ENCODE measurements around the gene ISOC1.

The ISOC1 gene

GRCh38 chr5:129110742-129111141 lies 16.2 kb downstream of the ISOC1 start:
- no CpG with 5 or more reads among the region's 3 CpGs for WGBS (ENCODE audit: insufficient coverage, insufficient read length)
- no peak for DNase-seq (ENCODE audit: low read depth, low spot score)
- no peaks in the 10 kb centered on the region for H3K9me3 ChIP-seq (ENCODE audit: control insufficient read depth, insufficient read depth, low read length)
- no peaks in the 10 kb centered on the region; the same call in 1 of the 2 replicates for H3K36me3 ChIP-seq (ENCODE audit: control insufficient read depth, insufficient read depth, low read length)
- H3K27me3 ChIP-seq (ENCODE audit: control insufficient read depth, insufficient read depth, low read length), result no peaks in the 10 kb centered on the region
- no peak overlapping the region for H3K27ac ChIP-seq (ENCODE audit: low read length)
- H3K4me3 ChIP-seq (ENCODE audit: low read length), result no peak overlapping the region
- no peaks in the 10 kb centered on the region for H3K4me1 ChIP-seq (ENCODE audit: control insufficient read depth, insufficient read depth, low read length)

GRCh38 chr5:129111351-129111750 lies 16.8 kb downstream of the ISOC1 start:
- H3K36me3 ChIP-seq (ENCODE audit: control insufficient read depth, insufficient read depth, low read length), result no peaks in the 10 kb centered on the region; the same call in 1 of the 2 replicates
- no peak overlapping the region for H3K27ac ChIP-seq (ENCODE audit: low read length)
- DNase-seq (ENCODE audit: low read depth, low spot score), result no peak
- WGBS (ENCODE audit: insufficient coverage, insufficient read length), result no CpG with 5 or more reads among the region's 2 CpGs
- no peak overlapping the region for H3K4me3 ChIP-seq (ENCODE audit: low read length)
- no peaks in the 10 kb centered on the region for H3K27me3 ChIP-seq (ENCODE audit: control insufficient read depth, insufficient read depth, low read length)
- H3K9me3 ChIP-seq (ENCODE audit: control insufficient read depth, insufficient read depth, low read length), result no peaks in the 10 kb centered on the region
- no peaks in the 10 kb centered on the region for H3K4me1 ChIP-seq (ENCODE audit: control insufficient read depth, insufficient read depth, low read length)

- H3K36me3 ChIP-seq (ENCODE audit: control insufficient read depth, insufficient read depth, low read length), result no peaks in the 10 kb centered on the region
- no peaks in the 10 kb centered on the region for H3K4me1 ChIP-seq (ENCODE audit: control insufficient read depth, insufficient read depth, low read length)
- H3K27ac ChIP-seq (ENCODE audit: low read length), result no peak overlapping the region
- DNase-seq (ENCODE audit: low read depth, low spot score), result no peak
- no CpG with 5 or more reads among the region's 3 CpGs for WGBS (ENCODE audit: insufficient coverage, insufficient read length)
- H3K4me3 ChIP-seq (ENCODE audit: low read length), result no peak overlapping the region
- H3K9me3 ChIP-seq (ENCODE audit: control insufficient read depth, insufficient read depth, low read length), result no peaks in the 10 kb centered on the region
- no peaks in the 10 kb centered on the region for H3K27me3 ChIP-seq (ENCODE audit: control insufficient read depth, insufficient read depth, low read length)
Measured at GRCh38 chr5:129112295-129112694, 17.7 kb downstream of the ISOC1 start.

GRCh38 chr5:129113867-129114266 lies 19.3 kb downstream of the ISOC1 start:
- H3K27me3 ChIP-seq (ENCODE audit: control insufficient read depth, insufficient read depth, low read length), result no peaks in the 10 kb centered on the region
- H3K4me3 ChIP-seq (ENCODE audit: low read length), result no peak overlapping the region
- no peak overlapping the region for H3K27ac ChIP-seq (ENCODE audit: low read length)
- H3K4me1 ChIP-seq (ENCODE audit: control insufficient read depth, insufficient read depth, low read length), result no peaks in the 10 kb centered on the region
- H3K36me3 ChIP-seq (ENCODE audit: control insufficient read depth, insufficient read depth, low read length), result no peaks in the 10 kb centered on the region
- no peaks in the 10 kb centered on the region for H3K9me3 ChIP-seq (ENCODE audit: control insufficient read depth, insufficient read depth, low read length)
- no CpG with 5 or more reads among the region's 2 CpGs for WGBS (ENCODE audit: insufficient coverage, insufficient read length)
- no peak for DNase-seq (ENCODE audit: low read depth, low spot score)

GRCh38 chr5:129114539-129115193 lies 20.1 kb downstream of the ISOC1 start:
- WGBS (ENCODE audit: insufficient coverage, insufficient read length), result no CpG with 5 or more reads among the region's 10 CpGs

GRCh38 chr5:129115680-129116079 lies 21.1 kb downstream of the ISOC1 start:
- Histone ChIP-seq H3K27me3 (ENCODE audit: control insufficient read depth, insufficient read depth, low read length) (no peaks in the 10 kb centered on the region), H3K36me3 (ENCODE audit: control insufficient read depth, insufficient read depth, low read length) (no peaks in the 10 kb centered on the region), H3K27ac (ENCODE audit: low read length) (no peak overlapping the region), H3K9me3 (ENCODE audit: control insufficient read depth, insufficient read depth, low read length) (no peaks in the 10 kb centered on the region), H3K4me3 (ENCODE audit: low read length) (no peak overlapping the region), H3K4me1 (ENCODE audit: control insufficient read depth, insufficient read depth, low read length) (no peaks in the 10 kb centered on the region)
- WGBS (ENCODE audit: insufficient coverage, insufficient read length), result no CpG with 5 or more reads among the region's 2 CpGs
- no peak for DNase-seq (ENCODE audit: low read depth, low spot score)

More at GRCh38 chr5:129114539-129115193, 20.1 kb downstream of the ISOC1 start:
- Histone ChIP-seq H3K27me3 (ENCODE audit: control insufficient read depth, insufficient read depth, low read length) (no peaks in the 10 kb centered on the region), H3K36me3 (ENCODE audit: control insufficient read depth, insufficient read depth, low read length) (no peaks in the 10 kb centered on the region), H3K4me1 (ENCODE audit: control insufficient read depth, insufficient read depth, low read length) (no peaks in the 10 kb centered on the region), H3K4me3 (ENCODE audit: low read length) (no peak overlapping the region), H3K27ac (ENCODE audit: low read length) (no peak overlapping the region), H3K9me3 (ENCODE audit: control insufficient read depth, insufficient read depth, low read length) (no peaks in the 10 kb centered on the region)
- DNase-seq (ENCODE audit: low read depth, low spot score), result no peak

GRCh38 chr5:129116797-129117196 lies 22.2 kb downstream of the ISOC1 start:
- no peaks in the 10 kb centered on the region for H3K27me3 ChIP-seq (ENCODE audit: control insufficient read depth, insufficient read depth, low read length)
- no peaks in the 10 kb centered on the region for H3K4me1 ChIP-seq (ENCODE audit: control insufficient read depth, insufficient read depth, low read length)
- DNase-seq (ENCODE audit: low read depth, low spot score), result no peak
- H3K4me3 ChIP-seq (ENCODE audit: low read length), result no peak overlapping the region
- no CpG with 5 or more reads among the region's 3 CpGs for WGBS (ENCODE audit: insufficient coverage, insufficient read length)
- no peak overlapping the region for H3K27ac ChIP-seq (ENCODE audit: low read length)
- H3K36me3 ChIP-seq (ENCODE audit: control insufficient read depth, insufficient read depth, low read length), result no peaks in the 10 kb centered on the region
- H3K9me3 ChIP-seq (ENCODE audit: control insufficient read depth, insufficient read depth, low read length), result no peaks in the 10 kb centered on the region

- Histone ChIP-seq H3K4me3 (ENCODE audit: low read length) (no peak overlapping the region), H3K9me3 (ENCODE audit: control insufficient read depth, insufficient read depth, low read length) (no peaks in the 10 kb centered on the region), H3K27ac (ENCODE audit: low read length) (no peak overlapping the region), H3K36me3 (ENCODE audit: control insufficient read depth, insufficient read depth, low read length) (no peaks in the 10 kb centered on the region), H3K27me3 (ENCODE audit: control insufficient read depth, insufficient read depth, low read length) (no peaks in the 10 kb centered on the region), H3K4me1 (ENCODE audit: control insufficient read depth, insufficient read depth, low read length) (no peaks in the 10 kb centered on the region)
- DNase-seq (ENCODE audit: low read depth, low spot score), result no peak
Measured at GRCh38 chr5:129118405-129118804, 23.9 kb downstream of the ISOC1 start.

GRCh38 chr5:129118826-129119225 lies 24.3 kb downstream of the ISOC1 start:
- no peak overlapping the region for H3K4me3 ChIP-seq (ENCODE audit: low read length)
- H3K27ac ChIP-seq (ENCODE audit: low read length), result no peak overlapping the region
- no CpG with 5 or more reads among the region's 2 CpGs for whole genome bisulfite sequencing (ENCODE audit: insufficient coverage, insufficient read length)
- no peaks in the 10 kb centered on the region for H3K4me1 ChIP-seq (ENCODE audit: control insufficient read depth, insufficient read depth, low read length)
- H3K36me3 ChIP-seq (ENCODE audit: control insufficient read depth, insufficient read depth, low read length), result no peaks in the 10 kb centered on the region
- H3K27me3 ChIP-seq (ENCODE audit: control insufficient read depth, insufficient read depth, low read length), result no peaks in the 10 kb centered on the region
- DNase-seq (ENCODE audit: low read depth, low spot score), result no peak
- no peaks in the 10 kb centered on the region for H3K9me3 ChIP-seq (ENCODE audit: control insufficient read depth, insufficient read depth, low read length)

- WGBS (ENCODE audit: insufficient coverage, insufficient read length), result no CpG with 5 or more reads among the region's 3 CpGs
- no peak for DNase-seq (ENCODE audit: low read depth, low spot score)
Measured at GRCh38 chr5:129120158-129120581, 25.6 kb downstream of the ISOC1 start.

GRCh38 chr5:129122560-129122959 lies 28.0 kb downstream of the ISOC1 start:
- Histone ChIP-seq H3K9me3 (ENCODE audit: control insufficient read depth, insufficient read depth, low read length) (no peaks in the 10 kb centered on the region), H3K4me1 (ENCODE audit: control insufficient read depth, insufficient read depth, low read length) (no peaks in the 10 kb centered on the region), H3K4me3 (ENCODE audit: low read length) (no peak overlapping the region), H3K36me3 (ENCODE audit: control insufficient read depth, insufficient read depth, low read length) (no peaks in the 10 kb centered on the region), H3K27ac (ENCODE audit: low read length) (no peak overlapping the region), H3K27me3 (ENCODE audit: control insufficient read depth, insufficient read depth, low read length) (no peaks in the 10 kb centered on the region)
- no peak for DNase-seq (ENCODE audit: low read depth, low spot score)

More at GRCh38 chr5:129120158-129120581, 25.6 kb downstream of the ISOC1 start:
- H3K27me3 ChIP-seq (ENCODE audit: control insufficient read depth, insufficient read depth, low read length), result no peaks in the 10 kb centered on the region
- no peaks in the 10 kb centered on the region for H3K4me1 ChIP-seq (ENCODE audit: control insufficient read depth, insufficient read depth, low read length)
- no peaks in the 10 kb centered on the region for H3K9me3 ChIP-seq (ENCODE audit: control insufficient read depth, insufficient read depth, low read length)
- H3K27ac ChIP-seq (ENCODE audit: low read length), result no peak overlapping the region
- H3K4me3 ChIP-seq (ENCODE audit: low read length), result no peak overlapping the region
- H3K36me3 ChIP-seq (ENCODE audit: control insufficient read depth, insufficient read depth, low read length), result no peaks in the 10 kb centered on the region
